Hematopoietic multipotent progenitor cell treated with erythropoietin and hydrocortisone succinate and interleukin-3 and kit ligand, for 4 days (in vitro differentiated cells): ENCODE measurements around the gene ZFP69.

Source experiments
- DNase-seq: peaks from one replicate; pipeline ENCODE4 v3.0.0-alpha.2; 2015

ZFP69 gene

GRCh38 chr1:40508375-40509341 lies 31.6 kb downstream of the ZFP69 start, which contains the start of gene EXO5:
Gene EXO5 (plus strand): TSS chr1:40508767. CDS start chr1:40514545, 5,778 bp downstream.
- DNase-seq = peak; percentile 88

- DNase-seq = no peak
Measured at GRCh38 chr1:40519517-40519916, 42.4 kb downstream of the ZFP69 start.

GRCh38 chr1:40530735-40531380 lies 53.8 kb downstream of the ZFP69 start:
- peak; percentile 46 for DNase-seq

GRCh38 chr1:40531381-40532061 lies 54.4 kb downstream of the ZFP69 start, which contains the start of gene ZNF684:
Gene ZNF684 (plus strand): TSS chr1:40531637. CDS start chr1:40533167, 1,530 bp downstream.
- DNase-seq = peak; percentile 98

GRCh38 chr1:40532062-40532389 lies 54.9 kb downstream of the ZFP69 start:
- DNase-seq = no peak

- DNase-seq = peak; percentile 85
Measured at GRCh38 chr1:40532844-40533424, 55.8 kb downstream of the ZFP69 start.

GRCh38 chr1:40534589-40534988 lies 57.5 kb downstream of the ZFP69 start:
- no peak for DNase-seq

- no peak for DNase-seq
Measured at GRCh38 chr1:40535732-40536131, 58.6 kb downstream of the ZFP69 start.

- DNase-seq = peak; percentile 16
Measured at GRCh38 chr1:40539338-40539737, 62.2 kb downstream of the ZFP69 start.
